ENCODE measurements around the gene RPS6KA2. TPM values are rescaled to one million over a fixed set of nuclear protein-coding genes. Genes with fewer than 3 reads are reported as not detected.
A peak's percentile ranks its signal among the peaks of the same experiment; 100 is the strongest.
"Not testable (repeated sequence)": the region's sequence is repeated elsewhere in the genome, so short reads cannot be mapped to it uniquely, and the experiment has no call there.

RPS6KA2 gene
- total and polyA plus RNA-seq, 4 donors: 23.8 to 34.6 (median 31.6) TPM

DNA sequence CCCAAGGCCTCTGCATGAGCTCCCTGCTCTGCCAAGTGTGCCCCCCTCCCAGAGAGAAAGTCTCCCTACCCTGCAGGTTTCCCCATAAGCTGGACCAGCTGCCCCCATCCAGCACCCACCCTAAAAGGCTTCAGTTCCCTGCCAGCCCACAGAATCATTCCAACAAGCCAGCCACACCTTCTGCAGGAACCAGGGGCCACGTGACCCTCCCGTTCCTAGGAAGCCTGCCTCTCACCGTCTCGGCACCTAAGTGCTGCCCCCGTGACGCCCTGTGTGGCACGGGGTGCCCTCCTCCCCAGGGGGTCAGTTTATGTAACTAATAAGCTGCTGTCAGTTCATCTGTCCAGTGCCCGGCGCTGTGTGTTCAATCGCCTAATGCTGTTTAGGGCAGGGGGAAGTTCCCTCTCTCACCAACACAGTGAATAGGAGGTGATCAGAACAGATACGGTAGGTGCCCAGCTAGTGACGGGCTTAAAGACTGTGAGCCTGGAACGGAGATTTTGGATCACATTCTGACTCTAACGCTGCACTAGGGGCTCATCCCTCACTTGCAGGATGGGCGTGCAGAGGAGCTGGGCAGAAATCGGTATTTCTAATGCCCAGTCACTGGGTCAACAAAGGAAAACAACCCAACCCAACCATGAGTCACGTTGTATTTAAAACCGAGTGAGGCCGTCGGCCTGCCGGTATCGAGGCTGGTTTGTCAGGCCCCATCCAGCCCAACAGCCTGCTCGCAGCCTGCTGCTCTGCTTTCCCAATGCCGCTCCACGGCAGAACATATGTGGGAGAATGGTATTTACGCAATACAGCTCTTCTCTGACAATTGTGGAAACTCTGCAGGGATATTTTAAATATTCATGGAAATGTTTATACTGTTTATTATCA, 96.6 kb downstream of the RPS6KA2 start:
- Histone ChIP-seq H3K9me3 (ENCODE audit: control insufficient read depth, insufficient read depth, low read length) (no peaks in the 10 kb centered on the region), H3K27me3 (ENCODE audit: control insufficient read depth, insufficient read depth, low read length) (no peaks in the 10 kb centered on the region), H3K27ac (ENCODE audit: low read depth, low read length) (no peak overlapping the region), H3K4me3 (ENCODE audit: low read depth, low read length) (no peak overlapping the region), H3K4me1 (ENCODE audit: control insufficient read depth, insufficient read depth, low read length) (peaks cover 4% of the 10 kb centered on the region), H3K36me3 (ENCODE audit: control insufficient read depth, insufficient read depth, low read length) (peaks cover 26% of the 10 kb centered on the region)
- 92% methylated on average over 18 of the region's 26 CpGs for WGBS (ENCODE audit: insufficient coverage)
- peak in 1 of 6 donors; percentile 70 for DNase-seq (ENCODE audit: low read depth in 4 of 6, low spot score in 6 of 6)

- Histone ChIP-seq H3K9me3 (ENCODE audit: control insufficient read depth, insufficient read depth, low read length) (no peaks in the 10 kb centered on the region), H3K4me1 (ENCODE audit: control insufficient read depth, insufficient read depth, low read length) (peaks cover 4% of the 10 kb centered on the region), H3K4me3 (ENCODE audit: low read depth, low read length) (no peak overlapping the region), H3K36me3 (ENCODE audit: control insufficient read depth, insufficient read depth, low read length) (peaks cover 27% of the 10 kb centered on the region), H3K27ac (ENCODE audit: low read depth, low read length) (no peak overlapping the region), H3K27me3 (ENCODE audit: control insufficient read depth, insufficient read depth, low read length) (no peaks in the 10 kb centered on the region)
- no CpG with 5 or more reads among the region's 4 CpGs for WGBS (ENCODE audit: insufficient coverage)
- DNase-seq (ENCODE audit: low read depth in 4 of 6, low spot score in 6 of 6): no peak
Measured at GRCh38 chr6:166529586-166529985, 97.5 kb downstream of the RPS6KA2 start.

- not testable (repeated sequence) for H3K4me1 ChIP-seq (ENCODE audit: control insufficient read depth, insufficient read depth, low read length); H3K9me3 ChIP-seq (ENCODE audit: control insufficient read depth, insufficient read depth, low read length); DNase-seq (ENCODE audit: low read depth in 4 of 6, low spot score in 6 of 6); H3K27ac ChIP-seq (ENCODE audit: low read depth, low read length); H3K4me3 ChIP-seq (ENCODE audit: low read depth, low read length); H3K27me3 ChIP-seq (ENCODE audit: control insufficient read depth, insufficient read depth, low read length)
- WGBS (ENCODE audit: insufficient coverage): no CpG with 5 or more reads among the region's 1 CpG
- H3K36me3 ChIP-seq (ENCODE audit: control insufficient read depth, insufficient read depth, low read length): peaks cover 27% of the 10 kb centered on the region
Measured at GRCh38 chr6:166529058-166529457, 98.0 kb downstream of the RPS6KA2 start.

DNA sequence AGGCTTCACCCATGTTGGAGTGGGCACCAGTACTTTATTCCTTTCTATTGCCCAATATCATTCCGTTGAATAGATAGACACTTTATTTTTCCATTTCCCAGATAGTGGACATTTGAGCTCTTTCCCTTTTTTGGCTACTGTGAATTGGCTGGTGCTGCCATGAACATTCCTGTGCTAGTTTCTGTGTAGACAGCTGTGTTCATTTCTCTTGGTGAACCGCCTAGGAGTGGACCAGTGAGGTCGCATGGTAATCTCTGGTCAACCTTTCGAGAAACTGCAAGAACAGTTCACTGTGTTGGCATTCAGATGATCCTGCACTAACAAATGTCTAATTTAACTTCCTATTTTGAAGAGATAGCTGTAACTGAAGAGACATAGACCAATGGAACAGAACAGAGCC, 99.2 kb downstream of the RPS6KA2 start:
- H3K36me3 ChIP-seq (ENCODE audit: control insufficient read depth, insufficient read depth, low read length): peaks cover 20% of the 10 kb centered on the region
- H3K4me3 ChIP-seq (ENCODE audit: low read depth, low read length): no peak overlapping the region
- H3K27me3 ChIP-seq (ENCODE audit: control insufficient read depth, insufficient read depth, low read length): no peaks in the 10 kb centered on the region
- peaks cover 4% of the 10 kb centered on the region for H3K4me1 ChIP-seq (ENCODE audit: control insufficient read depth, insufficient read depth, low read length)
- H3K27ac ChIP-seq (ENCODE audit: low read depth, low read length): no peak overlapping the region
- WGBS (ENCODE audit: insufficient coverage): 100% methylated on average over 4 of the region's 4 CpGs
- H3K9me3 ChIP-seq (ENCODE audit: control insufficient read depth, insufficient read depth, low read length): no peaks in the 10 kb centered on the region
- DNase-seq (ENCODE audit: low read depth in 4 of 6, low spot score in 6 of 6): no peak

- no peak overlapping the region for H3K4me3 ChIP-seq (ENCODE audit: low read depth, low read length)
- WGBS (ENCODE audit: insufficient coverage): 64% methylated on average over 7 of the region's 10 CpGs
- H3K27ac ChIP-seq (ENCODE audit: low read depth, low read length): no peak overlapping the region
- H3K27me3 ChIP-seq (ENCODE audit: control insufficient read depth, insufficient read depth, low read length): no peaks in the 10 kb centered on the region
- DNase-seq (ENCODE audit: low read depth in 4 of 6, low spot score in 6 of 6): no peak
- H3K9me3 ChIP-seq (ENCODE audit: control insufficient read depth, insufficient read depth, low read length): no peaks in the 10 kb centered on the region
- peaks cover 4% of the 10 kb centered on the region for H3K4me1 ChIP-seq (ENCODE audit: control insufficient read depth, insufficient read depth, low read length)
- peaks cover 14% of the 10 kb centered on the region for H3K36me3 ChIP-seq (ENCODE audit: control insufficient read depth, insufficient read depth, low read length)
Measured at GRCh38 chr6:166526937-166527336, 100.1 kb downstream of the RPS6KA2 start.

- DNase-seq (ENCODE audit: low read depth in 4 of 6, low spot score in 6 of 6): no peak
- no peak overlapping the region for H3K27ac ChIP-seq (ENCODE audit: low read depth, low read length)
- no peaks in the 10 kb centered on the region for H3K27me3 ChIP-seq (ENCODE audit: control insufficient read depth, insufficient read depth, low read length)
- WGBS (ENCODE audit: insufficient coverage): 60% methylated on average over 2 of the region's 9 CpGs
- H3K36me3 ChIP-seq (ENCODE audit: control insufficient read depth, insufficient read depth, low read length): peaks cover 16% of the 10 kb centered on the region
- H3K4me1 ChIP-seq (ENCODE audit: control insufficient read depth, insufficient read depth, low read length): peaks cover 4% of the 10 kb centered on the region
- H3K9me3 ChIP-seq (ENCODE audit: control insufficient read depth, insufficient read depth, low read length): no peaks in the 10 kb centered on the region
- H3K4me3 ChIP-seq (ENCODE audit: low read depth, low read length): no peak overlapping the region
Measured at GRCh38 chr6:166525567-166525966, 101.5 kb downstream of the RPS6KA2 start.

DNA sequence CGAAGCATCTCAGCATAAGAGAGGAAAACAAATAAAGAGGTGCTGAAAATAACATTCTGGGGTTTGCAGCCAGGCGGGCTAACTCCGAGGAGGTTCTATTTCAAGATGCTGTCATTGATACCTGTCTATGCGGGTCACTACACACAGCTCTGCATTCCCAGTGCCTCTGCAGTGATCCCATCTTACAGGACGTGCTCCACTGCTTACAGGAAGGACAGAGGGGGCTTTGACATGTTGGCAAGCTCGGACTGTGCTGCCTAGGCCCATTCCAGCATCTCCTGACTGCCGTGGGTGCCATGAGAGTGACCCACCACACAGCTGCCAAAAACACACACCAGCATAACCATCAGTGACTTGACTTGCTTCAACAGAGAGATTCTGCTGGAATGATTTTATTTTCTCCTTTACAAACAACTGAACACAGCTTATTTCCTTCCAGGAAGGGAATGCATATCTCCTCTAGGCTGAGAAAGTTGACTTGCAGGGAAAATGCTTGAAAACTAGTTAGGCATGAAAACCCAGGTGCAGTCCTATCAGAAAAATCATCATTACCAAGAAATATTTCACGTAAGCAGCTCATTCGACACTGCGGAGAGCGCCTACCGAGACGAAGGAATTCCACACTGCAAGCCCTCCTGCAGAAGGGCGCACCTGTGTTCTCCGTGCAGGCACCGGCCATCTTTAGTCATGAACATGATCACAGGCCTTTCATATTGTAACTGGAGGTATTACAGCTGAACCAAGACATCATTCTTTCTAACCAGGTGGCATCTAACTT, 103.1 kb downstream of the RPS6KA2 start:
- Histone ChIP-seq H3K27ac (ENCODE audit: low read depth, low read length) (no peak overlapping the region), H3K4me1 (ENCODE audit: control insufficient read depth, insufficient read depth, low read length) (no peaks in the 10 kb centered on the region), H3K9me3 (ENCODE audit: control insufficient read depth, insufficient read depth, low read length) (no peaks in the 10 kb centered on the region), H3K4me3 (ENCODE audit: low read depth, low read length) (no peak overlapping the region), H3K36me3 (ENCODE audit: control insufficient read depth, insufficient read depth, low read length) (peaks cover 11% of the 10 kb centered on the region), H3K27me3 (ENCODE audit: control insufficient read depth, insufficient read depth, low read length) (no peaks in the 10 kb centered on the region)
- peak in 1 of 6 donors; percentile 51 for DNase-seq (ENCODE audit: low read depth in 4 of 6, low spot score in 6 of 6)
- WGBS (ENCODE audit: insufficient coverage): 84% methylated on average over 16 of the region's 16 CpGs

DNA sequence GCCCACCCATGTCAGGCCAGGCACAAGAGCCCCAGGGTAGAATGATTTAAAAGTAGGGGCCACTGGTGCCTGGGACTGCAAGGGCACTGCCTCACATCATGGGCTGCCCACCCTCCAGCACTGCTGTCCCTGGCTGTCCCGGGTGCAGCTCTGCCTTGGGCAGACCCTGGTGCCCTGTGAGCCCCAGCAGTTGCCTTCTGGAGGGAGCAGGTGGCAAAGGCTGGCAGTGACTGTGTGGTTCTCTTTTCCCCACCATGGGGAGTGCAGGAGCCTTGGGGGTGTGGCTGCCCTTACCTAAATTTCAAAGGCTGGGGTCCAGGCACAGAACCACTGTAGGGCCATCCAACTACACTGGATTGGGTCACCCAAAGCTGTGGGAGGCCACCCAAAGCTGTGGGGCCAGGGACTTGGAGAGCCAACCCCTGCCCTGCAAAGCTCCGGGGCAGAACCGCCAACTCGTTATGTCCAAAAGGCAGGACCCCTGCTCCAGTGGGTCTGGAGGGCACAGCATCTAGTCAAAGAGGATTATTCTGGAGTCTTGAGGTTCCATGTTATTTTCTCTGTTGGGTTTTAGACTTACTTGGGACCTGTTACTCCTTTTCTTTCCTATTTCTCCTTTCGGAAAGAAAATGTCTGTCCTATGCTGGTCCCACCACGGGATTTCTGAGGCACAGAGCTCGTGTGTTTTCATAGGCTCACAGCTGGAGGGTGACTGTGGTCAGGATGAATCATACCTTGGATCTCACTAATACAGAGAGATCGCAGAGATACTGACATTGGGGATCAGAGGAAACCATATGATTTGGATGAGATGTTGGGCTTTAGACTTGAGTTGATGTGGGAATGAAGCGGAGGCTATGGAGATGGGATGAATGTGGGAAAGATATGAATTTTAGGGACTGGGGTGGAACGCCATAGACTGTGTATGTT, 105.9 kb downstream of the RPS6KA2 start:
- no peak for DNase-seq (ENCODE audit: low read depth in 4 of 6, low spot score in 6 of 6)
- 94% methylated on average over 7 of the region's 10 CpGs for WGBS (ENCODE audit: insufficient coverage)
- Histone ChIP-seq H3K9me3 (ENCODE audit: control insufficient read depth, insufficient read depth, low read length) (no peaks in the 10 kb centered on the region), H3K4me1 (ENCODE audit: control insufficient read depth, insufficient read depth, low read length) (no peaks in the 10 kb centered on the region), H3K27me3 (ENCODE audit: control insufficient read depth, insufficient read depth, low read length) (no peaks in the 10 kb centered on the region), H3K36me3 (ENCODE audit: control insufficient read depth, insufficient read depth, low read length) (peaks cover 11% of the 10 kb centered on the region), H3K27ac (ENCODE audit: low read depth, low read length) (no peak overlapping the region), H3K4me3 (ENCODE audit: low read depth, low read length) (no peak overlapping the region)

DNA sequence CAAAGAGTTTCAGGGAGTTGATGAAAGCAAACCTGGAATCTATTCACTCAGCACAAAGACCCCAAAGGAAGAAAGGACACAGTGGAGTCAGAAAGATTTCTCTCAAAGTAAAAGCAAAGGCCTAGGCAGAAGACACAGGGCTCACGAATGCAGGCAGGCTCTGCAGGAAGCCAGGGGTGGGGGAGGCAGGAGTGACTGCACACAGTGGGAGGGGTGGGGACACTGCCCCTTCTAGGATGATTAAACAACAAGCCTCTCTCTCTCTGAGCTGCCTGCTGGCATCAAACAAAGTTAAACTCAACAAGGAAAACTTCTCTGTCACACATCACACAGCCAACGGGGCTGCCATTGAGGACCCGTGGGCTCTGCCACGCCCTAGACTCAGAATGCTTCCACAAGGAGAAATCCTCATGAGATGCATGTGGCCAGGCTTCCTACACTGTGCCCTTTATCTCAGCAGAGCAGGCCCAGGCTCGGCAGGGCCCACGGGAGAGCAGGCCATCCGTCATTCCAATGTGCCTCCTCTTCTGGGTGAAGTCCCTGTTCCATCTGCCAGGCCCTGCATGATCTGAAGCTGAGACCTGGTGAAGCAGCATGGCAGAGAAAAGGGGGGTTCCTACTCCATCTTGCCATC, 110.7 kb downstream of the RPS6KA2 start:
- Histone ChIP-seq H3K9me3 (ENCODE audit: control insufficient read depth, insufficient read depth, low read length) (no peaks in the 10 kb centered on the region), H3K27ac (ENCODE audit: low read depth, low read length) (no peak overlapping the region), H3K27me3 (ENCODE audit: control insufficient read depth, insufficient read depth, low read length) (no peaks in the 10 kb centered on the region), H3K4me1 (ENCODE audit: control insufficient read depth, insufficient read depth, low read length) (peaks cover 5% of the 10 kb centered on the region), H3K4me3 (ENCODE audit: low read depth, low read length) (no peak overlapping the region), H3K36me3 (ENCODE audit: control insufficient read depth, insufficient read depth, low read length) (peaks cover 15% of the 10 kb centered on the region)
- no peak for DNase-seq (ENCODE audit: low read depth in 4 of 6, low spot score in 6 of 6)
- 47% methylated on average over 6 of the region's 7 CpGs for WGBS (ENCODE audit: insufficient coverage)

Measured in spinal cord (tissue), 10 donors.